GM19023 (cell line): ENCODE measurements around the gene MIA3.

ENCODE experiments used
- ATAC-seq: cut with Tn5 transposase; IDR thresholded peaks from one replicate; pipeline ENCODE4 v1.9.1; 2021; ENCODE audit warnings: mild to moderate bottlenecking, moderate library complexity; ENCODE audit not compliant: unreplicated experiment

MIA3 gene

DNA sequence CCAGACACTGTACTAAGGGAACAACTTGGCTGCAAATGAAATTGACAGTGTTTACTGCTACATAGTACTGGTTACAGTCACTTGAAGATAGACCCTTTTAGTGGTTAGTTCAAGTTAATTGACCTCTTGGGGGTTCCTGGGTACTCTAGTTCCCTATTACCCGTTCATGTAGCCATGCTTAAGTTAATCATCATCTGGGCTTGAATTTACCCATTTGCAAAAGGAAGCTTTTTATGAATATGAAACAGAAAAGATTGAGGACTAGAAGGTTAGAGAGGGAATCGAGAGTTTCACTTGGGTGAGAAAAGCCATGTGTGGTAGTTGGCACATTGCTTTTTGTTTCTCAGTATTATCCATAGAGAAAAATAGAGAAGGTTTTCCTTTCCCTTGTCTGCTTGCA lies 2.7 kb downstream of the MIA3 start:
- ATAC-seq, result no peak

DNA sequence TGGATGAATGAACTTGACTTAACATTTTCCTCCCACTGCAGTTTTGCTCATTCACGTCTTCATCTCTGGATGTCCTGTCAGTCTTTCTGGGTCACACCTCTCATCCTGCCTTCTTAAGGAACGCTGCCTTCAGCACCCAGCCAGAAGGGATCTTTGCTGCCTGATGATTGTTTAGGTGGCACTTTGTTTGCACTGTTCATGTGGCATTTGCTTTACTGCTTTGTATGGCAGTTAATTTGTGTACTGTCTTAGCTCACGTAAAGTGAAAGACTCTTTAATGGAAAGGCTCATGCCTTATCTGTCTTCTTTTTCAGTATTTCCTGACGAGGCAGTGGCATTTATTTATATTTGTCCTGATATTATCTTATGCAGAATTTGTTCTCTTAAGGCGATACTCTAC lies 4.9 kb downstream of the MIA3 start:
- ATAC-seq, result no peak

DNA sequence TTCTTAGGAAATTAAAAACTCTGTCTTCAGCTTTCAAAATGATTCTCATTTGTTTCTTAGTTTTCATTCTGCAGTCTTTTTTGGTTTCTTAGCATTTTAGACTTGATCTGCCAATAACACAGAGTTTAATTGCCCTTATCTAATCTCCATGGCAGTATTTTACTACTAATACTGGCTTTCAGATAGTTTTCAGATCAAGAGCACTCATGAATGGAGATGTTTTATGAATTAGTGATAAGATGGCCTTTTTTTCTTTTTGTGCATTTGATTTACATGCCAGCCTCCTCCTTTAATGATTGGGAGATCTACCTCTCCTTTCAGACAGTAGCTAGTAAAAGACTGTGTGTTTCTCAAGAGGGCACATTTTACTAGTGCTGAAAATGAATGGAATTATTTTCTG lies 5.6 kb downstream of the MIA3 start:
- no peak for ATAC-seq

DNA sequence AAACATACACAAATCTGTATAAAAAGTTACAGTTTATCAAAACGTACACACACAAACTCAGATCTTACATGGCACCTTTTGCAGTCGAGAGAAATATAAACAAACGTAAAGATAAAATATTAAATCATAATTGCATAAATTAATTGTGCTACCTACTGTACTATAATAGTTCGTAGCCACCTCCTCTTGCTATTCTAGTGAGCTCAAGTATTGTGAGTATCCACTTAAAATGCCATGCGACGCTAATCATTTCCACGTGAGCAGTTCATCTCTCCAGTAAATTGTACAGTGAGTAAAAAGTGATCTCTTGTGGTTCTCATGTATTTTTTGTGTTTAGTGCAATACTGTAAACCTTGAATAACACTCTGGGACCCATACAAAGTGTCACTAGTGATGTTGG lies 6.3 kb downstream of the MIA3 start:
- no peak for ATAC-seq

DNA sequence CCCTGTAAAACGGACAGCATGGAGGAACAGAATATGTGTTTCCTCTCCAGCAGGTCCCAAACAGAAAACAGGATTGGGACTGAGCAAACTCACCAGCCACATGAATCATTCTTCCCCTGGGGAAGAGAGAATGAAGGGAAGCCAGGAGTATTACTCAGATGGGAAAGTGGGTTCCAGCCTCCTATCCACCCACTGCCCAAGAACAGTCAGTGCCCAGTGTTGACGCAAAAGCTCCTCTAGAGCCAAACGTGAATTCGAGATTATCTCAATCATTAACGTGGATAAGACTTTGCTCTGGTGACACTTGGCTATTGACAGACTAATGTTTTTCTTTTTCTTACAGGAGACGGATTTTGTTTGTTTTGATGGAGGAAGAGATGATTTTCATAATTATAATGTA lies 9.3 kb downstream of the MIA3 start:
- ATAC-seq, result no peak

DNA sequence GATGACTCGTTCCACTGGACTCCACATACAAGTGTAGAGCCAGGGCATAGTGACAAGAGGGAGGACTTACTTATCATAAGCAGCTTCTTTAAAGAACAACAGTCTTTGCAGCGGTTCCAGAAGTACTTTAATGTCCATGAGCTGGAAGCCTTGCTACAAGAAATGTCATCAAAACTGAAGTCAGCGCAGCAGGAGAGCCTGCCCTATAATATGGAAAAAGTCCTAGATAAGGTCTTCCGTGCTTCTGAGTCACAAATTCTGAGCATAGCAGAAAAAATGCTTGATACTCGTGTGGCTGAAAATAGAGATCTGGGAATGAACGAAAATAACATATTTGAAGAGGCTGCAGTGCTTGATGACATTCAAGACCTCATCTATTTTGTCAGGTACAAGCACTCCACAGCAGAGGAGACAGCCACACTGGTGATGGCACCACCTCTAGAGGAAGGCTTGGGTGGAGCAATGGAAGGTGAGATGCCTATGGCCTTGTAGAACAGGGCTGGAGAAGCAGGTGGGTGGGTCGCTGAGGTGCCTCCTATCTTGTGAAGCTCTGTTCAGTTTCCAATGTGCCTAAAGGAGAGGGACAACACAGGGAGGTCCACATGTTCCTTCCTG lies 12.1 kb downstream of the MIA3 start:
- no peak for ATAC-seq

DNA sequence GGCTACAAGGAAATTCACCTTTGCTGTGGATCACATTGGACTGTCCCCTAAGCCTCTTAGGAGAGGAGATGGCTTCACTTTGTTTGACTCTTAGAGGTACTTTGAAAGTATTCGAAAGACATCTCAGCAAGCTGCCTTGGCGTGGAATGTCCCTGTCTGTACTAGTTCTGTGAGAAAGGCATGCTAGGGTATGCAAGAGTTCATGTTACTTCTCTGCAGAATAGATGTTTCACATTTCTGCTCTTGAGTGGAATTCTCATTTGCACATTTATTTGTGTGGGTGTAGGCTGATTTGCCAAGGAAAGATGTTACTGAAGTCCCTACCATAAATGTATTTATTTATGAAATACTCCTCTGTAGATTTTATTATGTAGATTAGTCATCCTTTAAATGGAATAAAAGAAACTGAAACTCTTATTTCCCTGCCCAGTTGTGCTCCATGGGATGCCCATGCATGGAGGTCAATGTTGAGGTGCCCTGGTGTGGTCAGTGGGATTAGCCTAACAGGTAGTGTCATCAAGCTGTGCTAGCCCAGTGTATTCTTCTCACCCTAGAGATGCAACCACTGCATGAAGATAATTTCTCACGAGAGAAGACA lies 13.8 kb downstream of the MIA3 start:
- ATAC-seq, result no peak

DNA sequence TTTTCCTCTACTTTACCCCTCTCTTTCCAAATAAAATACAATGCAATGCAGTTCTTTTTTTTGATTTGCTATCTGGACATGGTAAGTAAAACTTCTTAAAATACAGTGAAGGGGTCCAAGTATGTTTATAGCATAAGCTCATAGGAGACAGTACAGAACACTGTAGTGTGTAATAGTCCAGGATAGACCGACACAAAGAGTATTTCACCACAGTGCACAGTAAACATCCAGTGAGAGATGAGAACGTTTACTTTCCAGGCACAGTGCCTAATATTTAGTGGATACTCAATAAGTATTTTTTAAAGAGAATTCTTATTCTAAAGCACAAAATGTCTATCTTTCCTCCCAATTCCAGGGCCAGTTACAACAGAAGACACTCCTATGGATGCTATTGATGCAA lies 14.9 kb downstream of the MIA3 start:
- ATAC-seq, result no peak

DNA sequence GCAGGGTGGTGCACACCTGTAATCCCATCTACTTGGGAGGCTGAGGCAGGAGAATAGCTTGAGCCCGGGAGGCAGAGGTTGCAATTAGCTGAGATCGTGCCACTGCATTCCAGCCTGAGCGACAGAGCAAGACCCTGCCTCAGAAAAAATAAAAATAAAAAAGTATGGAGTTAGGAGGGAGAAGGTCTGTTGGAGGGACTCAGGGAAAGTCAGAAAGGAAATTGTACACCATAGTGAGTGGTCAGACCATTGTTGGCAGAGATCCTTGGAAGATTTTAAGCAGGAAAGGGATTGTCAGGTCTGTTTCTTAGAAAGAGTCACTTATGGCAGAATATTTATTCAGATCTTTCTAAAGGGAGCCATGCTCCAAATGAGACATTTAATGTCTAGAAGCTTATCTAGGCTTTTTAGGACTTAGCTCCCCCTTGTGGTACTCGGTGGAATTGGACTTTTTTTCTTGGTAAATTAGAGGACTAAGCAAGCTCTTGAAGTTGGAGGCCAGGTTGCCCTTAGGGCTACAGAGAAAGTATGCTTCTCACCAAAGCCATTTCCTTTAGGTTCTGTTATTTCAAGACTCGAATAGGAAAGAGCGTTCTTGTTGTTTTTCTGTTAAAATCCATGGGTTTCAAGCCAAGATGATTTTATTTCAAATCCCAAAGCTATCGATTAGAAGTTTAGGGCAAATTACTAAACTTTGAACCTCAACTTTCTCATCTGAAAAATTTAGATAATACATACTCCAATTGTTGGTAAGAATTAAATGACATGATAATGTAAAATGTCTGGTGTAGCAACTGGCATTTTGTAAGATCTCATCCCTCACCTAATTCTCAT lies 16.5 kb downstream of the MIA3 start:
- ATAC-seq, result peak; percentile 70

DNA sequence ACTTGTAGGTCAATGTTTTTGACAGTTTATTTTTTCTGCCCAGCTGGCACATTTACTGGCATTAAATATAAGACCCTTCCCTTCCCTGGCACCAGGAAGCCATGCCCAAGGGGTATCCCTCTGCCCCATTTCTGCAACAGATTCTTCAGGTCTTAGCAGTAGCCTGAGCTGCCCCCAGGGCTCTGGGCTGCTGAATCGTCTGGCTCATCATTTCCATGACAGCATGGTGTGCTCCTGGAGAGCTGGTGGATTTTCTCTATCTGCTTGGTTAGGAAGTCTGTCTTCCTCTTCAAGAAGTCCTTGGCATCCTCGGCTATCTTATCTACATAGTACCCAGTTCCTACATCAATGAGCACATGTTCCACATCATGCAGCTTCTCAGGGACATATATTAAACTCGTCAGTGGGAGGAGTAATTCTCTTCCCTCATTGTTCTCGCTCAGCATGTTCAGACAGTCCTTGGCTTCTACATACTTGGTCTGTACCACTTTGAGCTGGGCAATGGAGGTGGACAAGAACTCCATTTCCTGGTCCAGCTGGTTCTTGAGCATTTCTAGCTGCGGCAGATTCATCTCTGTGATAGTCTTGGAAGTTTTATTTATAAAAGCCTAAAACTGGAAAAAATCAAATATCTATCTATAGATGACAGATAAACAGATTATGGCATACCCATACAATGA lies 23.5 kb downstream of the MIA3 start:
- ATAC-seq, result no peak

DNA sequence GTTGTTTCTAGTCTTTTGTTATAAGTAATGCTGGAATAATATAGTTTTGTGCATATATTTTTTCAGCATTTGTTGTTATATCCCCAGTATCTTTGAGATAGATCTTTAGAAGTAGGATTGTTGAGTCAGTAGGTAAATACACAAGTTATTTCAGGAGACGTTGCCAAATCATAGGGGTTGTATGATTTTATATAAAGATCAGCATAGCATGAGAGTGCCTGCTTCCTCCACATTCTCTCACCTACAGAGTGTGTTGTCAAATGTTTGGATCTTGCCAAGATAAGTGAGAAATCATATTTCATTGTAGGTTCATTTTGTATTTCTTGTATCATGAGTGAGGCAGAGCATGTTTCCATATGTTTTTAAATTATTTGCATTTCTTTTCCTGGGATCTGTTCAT lies 24.6 kb downstream of the MIA3 start:
- ATAC-seq, result no peak

DNA sequence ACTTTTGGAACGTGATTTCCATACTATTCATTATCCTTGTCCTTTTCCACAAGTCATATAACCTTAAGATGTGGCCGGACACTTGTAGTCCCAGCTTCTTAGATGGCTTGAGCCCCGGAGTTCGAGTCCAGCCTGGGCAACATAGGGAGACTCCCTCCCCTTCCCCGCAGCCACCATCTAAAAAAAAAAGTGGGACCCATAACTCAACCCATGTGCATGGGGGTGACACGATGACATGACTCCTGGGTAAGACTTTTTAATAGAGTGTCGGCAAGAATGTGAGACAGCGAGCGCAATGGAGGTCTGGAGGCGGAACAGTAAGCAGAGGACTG lies 25.7 kb downstream of the MIA3 start:
- no peak for ATAC-seq

DNA sequence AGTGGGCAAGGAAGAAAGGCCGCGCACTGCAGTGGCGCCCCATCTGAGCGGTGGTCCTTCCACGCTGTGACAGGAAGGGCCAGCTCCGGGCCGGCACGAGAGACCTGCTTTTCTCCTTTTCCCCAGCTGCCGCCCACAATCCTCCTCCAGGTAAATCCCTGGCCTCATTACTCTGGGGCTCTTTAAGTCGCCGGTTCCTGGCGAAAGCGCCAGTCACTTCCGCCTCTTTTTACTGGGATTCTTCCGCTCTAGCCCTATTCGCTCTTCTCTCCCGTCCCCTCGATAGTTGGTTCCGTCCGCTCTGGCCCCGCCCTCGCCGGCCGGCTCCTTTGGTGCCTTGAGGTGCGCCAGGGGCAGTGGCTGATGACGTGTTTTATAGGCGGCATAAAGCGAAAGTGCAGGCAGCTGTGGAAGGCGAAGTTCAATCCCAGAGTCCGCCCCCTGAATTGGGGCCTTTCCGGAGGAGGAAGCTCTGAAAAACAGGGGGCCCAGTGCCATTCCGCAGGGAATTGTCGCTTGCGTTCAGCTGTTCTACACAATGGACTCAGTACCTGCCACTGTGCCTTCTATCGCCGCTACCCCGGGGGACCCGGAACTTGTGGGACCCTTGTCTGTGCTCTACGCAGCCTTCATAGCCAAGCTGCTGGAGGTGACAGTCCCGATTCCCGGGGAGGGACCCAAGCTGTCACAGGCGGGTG lies 26.2 kb downstream of the MIA3 start:
- peak; percentile 98 for ATAC-seq

DNA sequence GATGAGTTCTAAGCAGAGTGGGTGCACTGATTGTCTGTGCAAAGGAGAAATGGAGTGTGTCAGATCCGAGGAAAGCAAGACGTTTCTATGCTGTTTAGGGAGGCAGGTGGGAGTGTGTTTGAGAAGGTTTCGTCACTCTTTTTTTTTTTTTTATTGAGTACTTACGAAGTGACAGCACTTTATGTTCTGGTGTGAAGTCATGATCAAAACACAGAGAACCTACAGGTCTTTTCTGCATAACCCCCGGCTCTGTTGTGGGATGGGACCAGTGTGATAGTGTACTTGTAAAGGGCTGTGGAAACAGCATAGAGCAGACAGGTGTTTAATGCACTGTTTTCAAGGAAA lies 26.7 kb downstream of the MIA3 start:
- no peak for ATAC-seq

DNA sequence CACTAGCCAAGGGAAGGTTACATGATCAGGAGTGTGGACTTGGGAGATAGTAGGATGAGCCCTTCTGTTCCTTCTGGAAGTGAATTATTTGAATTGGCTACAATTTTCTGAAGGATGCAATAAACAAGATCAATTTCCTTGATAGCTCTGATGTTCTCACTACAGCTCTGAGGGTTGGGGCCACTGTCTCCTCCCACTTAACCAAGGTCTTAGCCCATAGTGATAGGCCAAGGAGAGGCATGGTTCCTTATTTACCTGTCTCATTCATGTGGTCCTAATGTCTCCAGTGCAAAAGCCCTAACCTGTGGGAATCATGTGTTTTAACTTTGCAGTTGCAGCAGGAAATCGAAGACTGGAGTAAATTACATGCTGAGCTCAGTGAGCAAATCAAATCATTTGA lies 34.8 kb downstream of the MIA3 start:
- no peak for ATAC-seq

DNA sequence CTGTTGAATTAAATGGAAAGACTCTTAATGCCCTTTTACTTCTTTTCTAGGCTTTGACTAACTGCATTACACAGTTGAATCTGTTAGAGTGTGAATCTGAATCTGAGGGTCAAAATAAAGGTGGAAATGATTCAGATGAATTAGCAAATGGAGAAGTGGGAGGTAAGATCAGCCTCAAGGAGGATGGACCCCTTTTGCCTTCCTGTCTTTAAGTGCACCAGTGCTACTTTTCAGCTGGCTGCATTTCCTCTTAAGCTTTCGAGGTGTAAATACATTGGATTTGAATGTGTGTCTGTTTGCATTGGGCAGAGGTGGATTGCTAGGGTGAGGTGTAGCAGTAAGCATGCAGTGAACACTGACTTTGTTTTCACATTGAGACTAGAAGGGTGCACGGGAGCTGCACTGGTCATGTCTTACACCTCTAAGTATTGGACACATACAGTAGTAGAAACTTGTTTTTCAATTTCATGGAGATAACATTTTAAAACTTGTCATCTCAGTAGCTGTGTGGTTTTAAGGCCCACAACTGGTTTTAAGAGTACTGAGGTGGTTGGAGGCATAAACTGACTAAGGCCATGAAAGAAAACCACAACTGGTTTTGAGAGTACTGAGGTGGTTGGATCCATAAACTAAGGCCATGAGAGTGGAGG lies 35.4 kb downstream of the MIA3 start:
- ATAC-seq, result peak; percentile 65

DNA sequence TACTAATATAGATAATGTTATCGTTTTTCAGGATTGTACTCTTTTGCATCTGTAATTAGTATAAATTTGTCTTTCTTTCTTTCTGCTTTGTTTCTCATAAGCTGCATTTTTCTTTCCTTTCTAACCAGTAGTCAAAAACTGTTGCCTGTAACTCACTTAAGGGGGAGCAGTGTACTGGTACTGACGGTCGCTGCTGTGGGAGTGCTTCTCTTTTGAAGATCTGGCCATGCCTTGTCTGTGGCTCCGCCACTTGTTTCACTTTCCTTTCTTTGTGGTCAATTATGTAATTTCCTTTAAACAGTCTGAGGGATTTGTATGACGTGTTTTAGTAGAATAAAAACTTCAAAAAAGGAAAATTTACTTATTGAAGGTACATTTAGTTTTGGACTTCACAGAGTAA lies 37.0 kb downstream of the MIA3 start:
- ATAC-seq, result peak; percentile 94

DNA sequence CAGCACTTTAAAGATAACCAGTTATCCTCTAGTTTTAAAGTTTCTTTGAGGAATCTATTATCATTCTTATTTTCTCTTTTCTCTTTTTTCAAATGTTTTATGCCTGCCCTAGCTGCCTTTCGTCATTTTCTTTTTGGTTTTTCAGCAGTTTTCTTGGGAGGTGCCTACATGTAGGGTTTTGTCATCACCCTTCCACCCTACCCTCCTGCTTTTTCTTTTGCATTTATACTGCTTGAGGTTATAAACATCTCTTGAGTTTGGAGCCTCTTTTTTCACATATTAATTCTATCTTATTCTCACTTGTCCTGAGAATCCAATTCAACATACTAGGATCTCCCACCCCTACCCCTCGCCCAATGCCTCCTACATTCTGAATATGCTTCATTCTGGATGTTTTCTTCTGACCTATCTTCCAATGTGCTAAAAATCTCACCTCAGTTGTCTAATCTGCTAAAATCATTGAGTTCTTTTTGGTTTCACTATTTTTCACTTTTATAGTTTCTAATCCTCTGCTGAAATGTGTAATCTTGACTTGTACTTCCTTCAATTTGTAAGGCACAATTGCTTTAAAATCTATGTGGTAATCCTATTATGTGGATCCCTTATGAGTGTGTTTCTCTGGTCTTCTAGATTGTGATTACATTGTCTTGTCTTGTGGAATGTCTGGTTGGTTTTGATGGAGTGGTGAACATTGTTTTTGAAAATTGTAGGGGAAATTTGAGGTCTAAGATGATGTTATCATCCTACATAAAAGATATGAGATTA lies 38.7 kb downstream of the MIA3 start:
- no peak for ATAC-seq

DNA sequence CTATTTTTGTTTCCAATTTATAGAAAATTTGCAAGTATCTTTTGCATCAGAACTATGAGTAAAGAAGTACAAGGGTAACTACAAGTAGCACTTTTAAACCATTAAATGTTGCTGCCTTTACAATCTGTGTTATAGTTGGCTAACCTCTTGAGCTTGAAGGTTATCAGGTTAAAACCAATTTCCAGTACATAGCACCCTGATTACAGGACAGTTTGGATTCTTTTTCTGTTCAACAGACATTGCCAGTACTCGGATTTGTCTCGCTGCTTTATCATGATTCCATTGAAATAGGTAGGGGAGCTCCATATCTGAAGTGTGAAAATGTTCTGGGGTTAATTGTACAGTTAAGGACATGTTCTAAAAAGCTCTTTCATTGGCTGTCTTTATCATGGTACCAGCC lies 40.0 kb downstream of the MIA3 start:
- ATAC-seq, result no peak

DNA sequence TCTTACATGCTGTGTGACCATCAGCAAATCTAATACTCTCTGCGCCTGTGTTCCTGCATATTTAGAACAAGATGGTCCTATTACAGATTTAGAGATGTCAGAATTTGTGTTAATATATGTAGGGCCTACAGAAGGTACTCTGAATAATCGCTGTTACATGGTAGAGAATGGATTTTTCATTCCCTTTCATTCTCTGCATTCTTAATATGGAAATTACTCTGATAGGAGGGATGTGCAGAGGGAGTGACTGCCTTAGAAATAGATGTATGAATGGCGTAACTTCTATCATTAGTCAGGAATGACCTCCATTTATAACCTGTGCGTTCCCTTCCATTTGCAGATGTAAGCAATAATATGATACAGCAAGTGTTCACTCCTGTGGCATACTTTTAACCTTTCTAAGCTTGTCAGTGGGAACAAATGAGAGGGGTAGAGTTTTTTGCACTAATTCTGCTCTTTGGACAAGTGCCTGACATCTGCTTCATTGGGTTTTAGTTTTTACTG lies 45.6 kb downstream of the MIA3 start:
- ATAC-seq, result no peak
